Activated naive CD8-positive, alpha-beta T cell treated with anti-CD3 and anti-CD28 coated beads, Interleukin-2, amount 50 U/mL, for 24 hours (primary cell): ENCODE data around the gene AGBL3.
A peak's percentile ranks its signal among the peaks of the same experiment; 100 is the strongest.

Source experiments
- ATAC-seq: fragments of 150-1000 bp; cut with Tn5 transposase; one replicate; pipeline ENCODE4 v1.10.0; 2021
- DNase-seq: peaks from one replicate; pipeline ENCODE4 v3.0.0; 2021
- H3K27ac Mint-ChIP-seq: one replicate; pipeline ENCODE4 v1.8.0; 2021; ENCODE audit warnings: mild to moderate bottlenecking, mixed read lengths
- H3K27me3 Mint-ChIP-seq: one replicate; pipeline ENCODE4 v1.8.0; 2021; ENCODE audit warnings: mixed read lengths
- H3K36me3 Mint-ChIP-seq: one replicate; pipeline ENCODE4 v1.8.0; 2021; ENCODE audit warnings: low read depth, mixed read lengths
- H3K4me1 Mint-ChIP-seq: one replicate; pipeline ENCODE4 v1.8.0; 2021; ENCODE audit warnings: mixed read lengths
- H3K4me3 Mint-ChIP-seq: one replicate; pipeline ENCODE4 v1.8.0; 2021; ENCODE audit warnings: mild to moderate bottlenecking, moderate library complexity, mixed read lengths
- H3K9me3 Mint-ChIP-seq: one replicate; pipeline ENCODE4 v1.8.0; 2021; ENCODE audit warnings: mixed read lengths

AGBL3 gene

DNA sequence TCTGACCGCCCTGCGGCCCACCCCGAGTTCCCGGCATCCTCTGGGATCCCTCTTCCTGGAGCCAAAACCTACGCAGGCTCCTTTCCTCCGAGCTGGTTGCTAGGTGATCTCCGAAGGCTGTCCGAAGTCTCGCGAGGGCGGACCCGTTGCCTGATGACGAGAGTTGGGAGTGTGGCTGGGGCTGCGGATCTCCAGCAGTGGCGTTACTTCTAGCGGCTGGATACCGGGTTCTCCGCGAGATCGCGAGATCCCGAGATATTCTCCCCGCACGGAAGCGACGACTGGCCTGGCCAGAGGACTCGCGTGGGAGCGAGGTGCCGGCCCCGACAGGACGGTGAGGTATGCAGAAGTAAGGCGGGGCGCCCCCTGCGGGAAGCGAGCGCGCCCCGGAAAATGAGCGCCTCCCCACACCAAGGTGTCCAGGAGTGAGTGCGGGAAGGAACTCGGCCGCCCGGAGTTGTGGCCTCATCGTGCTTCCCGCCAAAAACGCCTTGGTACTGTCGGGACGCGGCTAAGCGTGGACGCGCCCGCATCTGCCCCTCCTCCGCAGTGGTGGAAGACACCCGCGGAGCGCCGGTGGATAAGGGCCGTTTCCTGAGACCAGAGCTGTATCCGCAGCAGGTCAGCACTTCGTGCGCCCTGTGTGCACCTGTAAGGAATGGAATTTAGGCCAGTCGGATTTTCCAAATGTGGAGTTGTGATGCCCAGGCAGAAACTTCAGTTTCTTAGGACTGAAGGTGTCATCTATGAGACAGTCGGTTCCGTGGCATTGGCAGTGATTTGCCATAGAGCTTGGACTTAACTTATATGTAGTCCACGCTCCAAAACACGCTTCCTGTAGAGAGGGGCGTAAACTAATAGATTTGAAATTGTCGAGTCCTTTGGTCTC is at the start of gene AGBL3:
AGBL3 (plus strand) TSS at position 146 of the 889 bp plus-strand sequence. CDS start 1,426 bp downstream, outside the sequence.
- Mint-ChIP-seq H3K27ac (peak within 1 kb of the TSS; percentile 94), H3K27me3 (no peaks in the 10 kb centered on the region), H3K4me1 (peaks cover 40% of the 10 kb centered on the region), H3K4me3 (peak within 1 kb of the TSS; percentile 93), H3K36me3 (peaks cover 19% of the 10 kb centered on the region), H3K9me3 (no peaks in the 10 kb centered on the region)
- peak; percentile 89 for DNase-seq
- peak; percentile 97 for ATAC-seq

DNA sequence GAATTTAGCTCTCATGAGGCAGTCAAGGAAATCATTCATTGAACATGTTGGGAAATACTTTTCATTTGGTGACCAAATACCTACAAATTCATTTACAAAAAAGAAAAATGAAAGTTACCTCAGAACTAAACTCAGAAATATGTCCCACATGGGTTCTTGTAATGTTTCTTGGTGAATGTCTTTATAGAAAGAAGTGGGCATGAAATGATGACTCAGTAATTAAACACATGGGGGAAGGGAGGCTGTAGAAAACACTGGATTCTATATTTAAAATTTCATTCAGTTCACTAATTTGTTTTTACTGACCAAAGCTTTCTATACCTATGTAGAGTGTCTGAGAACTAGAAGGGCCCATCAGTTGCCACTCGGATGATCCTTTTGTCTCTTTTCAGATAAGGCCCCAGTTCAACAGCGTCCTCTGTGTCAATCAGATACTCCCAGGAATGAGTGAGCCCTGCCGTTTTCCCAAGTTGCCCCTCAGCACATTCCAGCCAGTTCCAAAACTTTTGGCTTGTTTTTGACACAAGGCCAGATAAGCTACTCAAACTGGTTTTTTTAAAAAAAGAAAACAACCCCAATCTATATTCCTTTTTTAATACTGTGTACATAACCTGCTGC is 49.3 kb upstream of the AGBL3 start:
- Mint-ChIP-seq H3K9me3 (peaks cover 9% of the 10 kb centered on the region), H3K4me1 (peaks cover 7% of the 10 kb centered on the region), H3K4me3 (no peak overlapping the region), H3K27me3 (peaks cover 5% of the 10 kb centered on the region), H3K27ac (no peak overlapping the region), H3K36me3 (no peaks in the 10 kb centered on the region)
- DNase-seq: no peak
- no peak for ATAC-seq

DNA sequence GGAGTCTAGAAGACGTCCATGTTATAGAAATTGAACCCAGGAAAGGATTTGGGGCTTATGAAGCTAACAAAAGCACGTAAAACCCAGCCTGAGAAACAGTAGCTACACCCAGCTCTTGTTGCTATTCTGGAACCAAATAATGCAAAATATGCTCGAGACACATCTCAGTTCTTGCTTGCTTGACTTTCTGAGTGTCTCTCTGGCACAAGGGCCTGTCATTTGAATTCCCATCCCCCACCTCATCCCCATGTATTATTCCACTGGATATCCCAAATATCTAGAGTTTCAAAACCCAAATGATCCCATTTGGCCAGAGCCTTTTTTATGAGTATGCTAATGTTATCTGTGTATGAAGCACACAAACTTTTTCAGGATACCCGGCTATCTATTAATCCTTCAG is 48.2 kb upstream of the AGBL3 start:
- peaks cover 3% of the 10 kb centered on the region for H3K9me3 Mint-ChIP-seq
- H3K27me3 Mint-ChIP-seq: peaks cover 3% of the 10 kb centered on the region
- no peak overlapping the region for H3K4me3 Mint-ChIP-seq
- no peaks in the 10 kb centered on the region for H3K36me3 Mint-ChIP-seq
- no peak for DNase-seq
- no peak overlapping the region for H3K27ac Mint-ChIP-seq
- H3K4me1 Mint-ChIP-seq: peaks cover 2% of the 10 kb centered on the region
- no peak for ATAC-seq

DNA sequence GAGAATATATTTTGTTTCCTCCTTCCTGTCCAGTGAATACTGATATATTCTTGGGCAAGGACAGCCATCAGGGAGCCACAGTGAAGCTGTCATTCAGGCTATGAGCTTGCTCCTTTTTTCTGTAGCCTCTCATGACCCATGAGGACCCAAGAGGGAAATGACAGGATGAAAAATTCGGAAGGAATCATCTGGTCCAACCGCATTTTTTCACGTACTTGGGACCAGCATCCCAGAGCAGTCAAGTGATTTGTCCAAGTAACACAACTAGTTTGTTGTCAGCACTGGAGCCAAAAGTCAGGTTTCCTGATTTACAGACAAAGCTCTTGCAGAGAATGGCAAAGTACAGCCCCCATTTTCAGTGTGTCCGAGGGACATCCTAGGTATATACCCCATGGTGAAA is 47.2 kb upstream of the AGBL3 start:
- Mint-ChIP-seq H3K27me3 (no peaks in the 10 kb centered on the region), H3K4me1 (no peaks in the 10 kb centered on the region), H3K36me3 (no peaks in the 10 kb centered on the region), H3K4me3 (no peak overlapping the region), H3K27ac (no peak overlapping the region), H3K9me3 (no peaks in the 10 kb centered on the region)
- ATAC-seq (no peak), DNase-seq (no peak)

DNA sequence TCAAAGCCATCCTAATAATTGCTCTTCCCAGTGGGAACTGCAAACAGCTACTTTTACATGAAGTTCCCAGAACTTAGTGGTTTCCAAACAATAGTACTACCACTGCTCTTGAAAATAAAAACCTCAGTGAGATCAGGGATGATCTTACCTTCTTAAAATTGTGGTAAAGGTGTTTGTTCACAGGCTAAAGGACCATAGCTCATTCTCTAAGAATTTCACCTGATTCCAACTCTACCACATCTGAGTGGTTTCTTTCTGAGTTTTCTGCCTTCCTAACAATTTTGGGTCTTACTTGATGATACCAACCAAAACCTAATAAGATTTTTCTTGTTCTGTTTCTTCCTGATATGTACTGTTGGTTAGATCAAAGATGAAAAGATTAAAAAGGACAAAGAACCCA is 45.6 kb upstream of the AGBL3 start:
- H3K27ac Mint-ChIP-seq: no peak overlapping the region
- no peak for ATAC-seq
- no peaks in the 10 kb centered on the region for H3K27me3 Mint-ChIP-seq
- no peaks in the 10 kb centered on the region for H3K9me3 Mint-ChIP-seq
- no peak overlapping the region for H3K4me3 Mint-ChIP-seq
- H3K4me1 Mint-ChIP-seq: no peaks in the 10 kb centered on the region
- DNase-seq: no peak
- H3K36me3 Mint-ChIP-seq: no peaks in the 10 kb centered on the region

DNA sequence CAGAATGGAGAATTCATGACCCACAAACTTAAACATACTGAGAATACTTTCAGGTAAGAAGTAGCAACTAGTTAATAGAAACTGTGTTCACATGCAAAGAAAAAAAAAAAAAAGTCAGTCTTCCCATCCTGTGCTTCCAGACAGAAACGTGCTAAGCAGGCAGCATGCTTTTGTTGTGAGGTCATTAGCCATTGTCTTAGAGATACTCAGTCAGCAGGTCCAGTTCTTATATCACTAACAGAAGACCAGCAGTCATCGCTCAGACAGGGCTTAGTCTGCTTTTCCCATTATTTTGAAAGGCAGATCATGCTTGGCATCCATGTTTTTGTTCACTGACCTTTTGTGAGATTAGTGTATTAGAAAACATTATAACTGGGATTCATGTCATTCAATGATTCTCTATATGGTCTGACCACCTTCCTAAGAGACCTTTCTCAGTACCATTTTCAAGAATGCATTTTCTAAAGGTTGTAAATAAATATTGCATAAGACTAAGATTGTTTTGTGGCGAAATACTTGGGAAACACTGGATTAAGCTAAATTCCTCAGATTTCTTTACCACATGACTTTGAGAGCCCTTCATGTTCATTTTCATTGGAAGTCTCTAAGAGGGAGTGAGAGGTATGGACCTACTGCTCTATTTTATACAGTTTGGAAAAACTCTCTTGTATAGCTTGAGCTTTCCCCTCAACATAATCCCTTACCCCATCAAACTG is 45.0 kb upstream of the AGBL3 start:
- Mint-ChIP-seq H3K4me3 (no peak overlapping the region), H3K4me1 (peaks cover 3% of the 10 kb centered on the region), H3K9me3 (no peaks in the 10 kb centered on the region), H3K27me3 (no peaks in the 10 kb centered on the region), H3K36me3 (no peaks in the 10 kb centered on the region), H3K27ac (no peak overlapping the region)
- ATAC-seq (no peak), DNase-seq (no peak)

DNA sequence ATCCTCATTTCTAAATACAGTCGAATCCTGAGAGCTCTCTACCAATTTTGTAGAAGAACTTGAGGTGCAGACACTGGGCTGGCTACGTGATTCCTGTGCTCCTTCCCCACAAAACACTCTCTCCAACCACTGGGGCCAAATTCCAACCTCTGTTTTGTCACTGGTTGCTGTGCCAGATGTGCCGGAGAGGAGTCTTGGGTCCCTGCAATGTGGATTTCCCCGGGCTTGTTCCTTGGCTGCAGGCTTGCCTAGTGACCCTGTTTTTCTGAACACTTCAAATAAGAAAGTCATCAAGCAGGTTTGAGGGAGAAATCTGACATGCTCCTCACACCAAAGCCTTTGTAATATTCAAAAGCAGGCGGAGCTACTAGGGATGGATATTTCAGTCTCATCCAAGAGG is 44.4 kb upstream of the AGBL3 start:
- Mint-ChIP-seq H3K9me3 (no peaks in the 10 kb centered on the region), H3K4me1 (peaks cover 7% of the 10 kb centered on the region), H3K36me3 (no peaks in the 10 kb centered on the region), H3K4me3 (no peak overlapping the region), H3K27ac (no peak overlapping the region), H3K27me3 (no peaks in the 10 kb centered on the region)
- ATAC-seq (no peak), DNase-seq (no peak)

DNA sequence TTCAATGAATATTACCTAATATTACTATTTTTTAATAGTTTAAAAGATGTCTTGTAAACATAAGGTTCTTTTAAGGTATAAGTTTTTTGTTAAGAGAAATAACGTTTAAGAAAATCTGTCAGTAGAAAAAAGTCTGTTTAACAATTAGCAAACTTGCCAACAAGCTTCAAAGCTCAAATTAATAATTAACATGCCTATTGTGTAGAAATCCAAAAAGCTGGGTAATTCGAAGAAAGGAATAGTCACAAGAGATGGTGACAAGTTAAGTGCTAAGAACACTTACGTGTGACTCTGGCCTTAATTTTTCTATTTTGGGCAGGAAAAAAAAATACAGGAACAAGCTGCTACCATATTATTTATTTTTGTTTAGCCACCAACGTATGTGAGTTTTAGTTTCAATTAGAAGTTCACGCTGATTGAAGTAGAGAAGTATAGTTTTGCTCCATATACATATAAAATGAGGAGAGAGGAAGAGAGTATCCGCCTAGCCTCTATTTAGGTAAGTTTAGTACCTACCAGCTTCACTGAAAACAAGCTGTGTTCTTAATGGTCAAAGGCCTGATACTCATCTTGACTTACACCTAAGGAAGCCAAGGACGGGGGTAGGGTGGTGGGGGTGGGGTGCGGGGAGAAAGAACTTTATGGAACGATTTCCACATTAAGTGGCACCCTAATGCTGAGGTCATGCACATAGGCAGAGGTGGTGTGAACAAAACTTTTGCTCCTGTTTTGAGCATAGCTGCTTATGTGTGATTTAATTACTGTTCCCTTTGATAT is 43.4 kb upstream of the AGBL3 start:
- Mint-ChIP-seq H3K4me3 (no peak overlapping the region), H3K4me1 (peaks cover 9% of the 10 kb centered on the region), H3K9me3 (no peaks in the 10 kb centered on the region), H3K27ac (no peak overlapping the region), H3K36me3 (no peaks in the 10 kb centered on the region), H3K27me3 (no peaks in the 10 kb centered on the region)
- no peak for DNase-seq
- no peak for ATAC-seq

DNA sequence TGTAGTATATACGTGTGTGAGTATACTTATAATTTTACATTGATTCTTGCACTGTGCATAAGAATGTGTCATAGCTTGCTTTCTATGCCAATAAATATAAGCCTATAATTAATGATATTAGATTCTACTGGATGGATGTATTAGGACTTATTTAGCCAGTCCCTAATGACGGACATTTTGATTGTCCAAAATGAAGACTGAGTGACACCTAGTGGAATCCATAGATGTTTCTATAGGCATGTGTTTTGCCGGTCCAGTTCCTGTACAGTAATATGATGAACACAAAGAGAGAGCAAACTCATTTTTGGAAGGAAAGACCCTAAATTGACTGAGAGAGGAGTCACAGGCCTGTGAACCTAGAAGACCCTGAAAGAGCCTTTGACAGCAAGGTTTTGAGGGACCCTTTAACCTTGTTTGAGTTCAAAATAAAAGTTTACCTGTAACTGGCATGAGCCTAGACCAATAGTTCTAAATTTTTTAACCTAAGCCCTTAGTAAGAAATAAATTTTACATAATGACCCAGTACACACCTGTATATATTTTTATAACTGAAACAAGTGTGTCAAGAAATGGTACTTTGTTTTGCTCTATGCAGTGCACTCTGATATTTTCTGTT is 42.4 kb upstream of the AGBL3 start:
- Mint-ChIP-seq H3K27me3 (no peaks in the 10 kb centered on the region), H3K4me3 (no peak overlapping the region), H3K27ac (no peak overlapping the region), H3K36me3 (no peaks in the 10 kb centered on the region), H3K4me1 (peaks cover 9% of the 10 kb centered on the region), H3K9me3 (no peaks in the 10 kb centered on the region)
- DNase-seq (no peak), ATAC-seq (no peak)

DNA sequence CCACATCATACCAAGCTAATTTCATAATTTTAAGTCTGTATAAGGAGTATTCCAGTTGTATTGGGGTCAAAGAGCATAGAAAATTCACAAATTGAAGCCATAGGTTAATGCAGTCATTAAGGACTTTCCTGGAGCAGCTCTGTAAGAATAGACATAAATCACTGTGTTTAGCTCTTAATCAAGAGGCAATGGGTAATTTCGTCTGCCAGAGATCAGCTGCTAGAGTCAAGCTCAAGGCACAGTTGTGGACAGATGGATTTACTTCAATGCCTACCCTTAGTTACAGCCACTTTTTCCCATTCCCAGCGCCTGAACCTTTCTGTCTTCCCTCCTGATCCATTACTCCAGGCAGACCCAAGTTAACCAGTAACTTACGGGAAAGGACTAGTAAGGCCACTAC is 40.6 kb upstream of the AGBL3 start:
- Mint-ChIP-seq H3K9me3 (no peaks in the 10 kb centered on the region), H3K27me3 (no peaks in the 10 kb centered on the region), H3K27ac (no peak overlapping the region), H3K4me3 (no peak overlapping the region), H3K4me1 (peaks cover 9% of the 10 kb centered on the region), H3K36me3 (no peaks in the 10 kb centered on the region)
- DNase-seq (no peak), ATAC-seq (no peak)

DNA sequence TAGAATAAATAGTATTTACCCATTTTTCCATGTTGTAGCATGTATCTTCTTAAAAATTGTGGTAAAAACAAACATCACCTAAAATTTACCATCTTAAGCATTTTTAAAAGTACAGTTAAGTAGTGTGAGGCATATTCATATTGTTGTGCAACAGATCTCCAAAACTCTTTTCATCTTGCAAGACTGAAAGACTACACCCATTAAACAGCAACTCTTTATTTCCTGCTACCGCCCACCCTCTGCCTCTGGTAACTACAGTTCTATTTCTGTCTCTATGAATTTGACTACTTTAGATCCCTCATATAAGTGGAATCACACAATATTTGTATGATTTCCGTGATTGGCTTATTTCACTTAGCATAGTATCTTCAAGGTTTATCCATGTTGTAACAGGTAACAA is 40.0 kb upstream of the AGBL3 start:
- no peaks in the 10 kb centered on the region for H3K36me3 Mint-ChIP-seq
- H3K4me1 Mint-ChIP-seq: peaks cover 9% of the 10 kb centered on the region
- H3K9me3 Mint-ChIP-seq: no peaks in the 10 kb centered on the region
- ATAC-seq (no peak), DNase-seq (no peak)
- H3K4me3 Mint-ChIP-seq: no peak overlapping the region
- no peak overlapping the region for H3K27ac Mint-ChIP-seq
- no peaks in the 10 kb centered on the region for H3K27me3 Mint-ChIP-seq

DNA sequence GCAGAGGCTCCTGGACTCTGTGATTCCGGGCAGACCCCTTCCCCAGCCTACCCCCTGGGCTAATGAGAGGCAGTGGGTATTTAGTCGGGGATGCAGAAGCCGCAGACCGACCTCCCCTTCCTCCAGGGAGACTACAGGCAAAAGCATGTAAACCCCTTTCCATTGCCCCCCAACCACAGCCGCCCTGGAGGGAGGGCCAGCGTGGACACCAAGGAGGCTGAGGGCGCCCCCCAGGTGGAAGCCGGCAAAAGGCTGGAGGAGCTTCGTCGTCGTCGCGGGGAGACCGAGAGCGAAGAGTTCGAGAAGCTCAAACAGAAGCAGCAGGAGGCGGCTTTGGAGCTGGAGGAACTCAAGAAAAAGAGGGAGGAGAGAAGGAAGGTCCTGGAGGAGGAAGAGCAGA is 39.0 kb upstream of the AGBL3 start:
- peaks cover 9% of the 10 kb centered on the region for H3K4me1 Mint-ChIP-seq
- no peak for ATAC-seq

DNA sequence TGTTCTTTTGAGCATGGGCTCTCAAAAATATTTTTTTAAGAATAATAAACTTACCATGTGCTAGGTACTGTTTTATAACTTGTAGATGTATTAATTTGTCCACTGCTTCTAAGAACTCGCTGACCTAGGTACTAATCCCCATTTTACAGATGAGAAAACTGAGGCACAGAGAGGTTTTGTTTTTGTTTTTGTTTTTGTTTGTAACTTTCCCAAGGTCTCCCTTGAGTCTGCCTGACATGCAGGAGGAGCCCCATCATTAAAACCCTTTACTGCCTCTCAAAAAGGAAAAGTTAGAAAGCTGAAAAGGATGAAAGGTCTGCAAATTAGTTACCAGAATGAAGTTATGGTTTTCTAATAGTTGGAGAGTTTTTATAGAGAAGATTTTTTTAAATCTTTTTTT is 38.5 kb upstream of the AGBL3 start:
- H3K4me1 Mint-ChIP-seq: peaks cover 9% of the 10 kb centered on the region
- ATAC-seq (no peak), DNase-seq (no peak)
- H3K27ac Mint-ChIP-seq: no peak overlapping the region
- no peaks in the 10 kb centered on the region for H3K27me3 Mint-ChIP-seq
- no peaks in the 10 kb centered on the region for H3K36me3 Mint-ChIP-seq
- H3K9me3 Mint-ChIP-seq: no peaks in the 10 kb centered on the region
- H3K4me3 Mint-ChIP-seq: no peak overlapping the region

More for the DNA sequence above, 39.0 kb upstream of the AGBL3 start:
- H3K27ac Mint-ChIP-seq: no peak overlapping the region
- no peaks in the 10 kb centered on the region for H3K36me3 Mint-ChIP-seq
- DNase-seq: no peak
- H3K27me3 Mint-ChIP-seq: no peaks in the 10 kb centered on the region
- no peak overlapping the region for H3K4me3 Mint-ChIP-seq
- H3K9me3 Mint-ChIP-seq: no peaks in the 10 kb centered on the region

DNA sequence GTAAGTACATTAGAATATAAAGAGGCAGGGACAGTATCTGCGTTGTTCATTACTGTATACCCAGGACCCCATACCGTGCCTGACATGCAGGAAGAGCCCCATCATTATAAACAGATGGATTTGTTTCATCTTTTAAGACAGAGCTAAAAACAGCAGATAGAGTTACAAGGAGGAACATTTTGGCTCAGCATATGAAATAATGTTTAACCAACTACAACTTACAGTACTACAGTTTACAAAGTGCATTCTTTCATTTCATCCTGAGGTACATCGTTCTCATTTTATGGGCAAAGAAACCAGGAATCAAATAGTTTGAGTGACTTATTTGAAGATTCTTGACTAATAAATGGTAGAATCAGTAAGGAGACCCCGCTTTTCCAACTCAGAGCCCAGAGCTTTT is 38.1 kb upstream of the AGBL3 start:
- ATAC-seq: no peak

More for the DNA sequence above, 38.1 kb upstream of the AGBL3 start:
- no peaks in the 10 kb centered on the region for H3K27me3 Mint-ChIP-seq
- peaks cover 9% of the 10 kb centered on the region for H3K4me1 Mint-ChIP-seq
- H3K36me3 Mint-ChIP-seq: no peaks in the 10 kb centered on the region
- no peak overlapping the region for H3K27ac Mint-ChIP-seq
- DNase-seq: no peak
- H3K4me3 Mint-ChIP-seq: no peak overlapping the region
- H3K9me3 Mint-ChIP-seq: no peaks in the 10 kb centered on the region
